Caco-2 (cell line): ENCODE results near the gene CAP2. TPM values are rescaled to one million over a fixed set of nuclear protein-coding genes. Genes with fewer than 3 reads are reported as not detected.

Experiments
- BruUV-seq: library from RNA; stranded (reverse); fragments of 400-500 nt; replicated peaks from 2 replicates; lab custom pipeline; 2021; lab: Mats Ljungman, UMichigan
- CTCF ChIA-PET: fragments of 300-600 bp; sonication (Branson Sonifier 250); formaldehyde crosslinking; loops from one replicate; lab custom pipeline; 2022; ENCODE audit warnings: antibody characterized with exemption; lab: Charles Lee
- POLR2A ChIA-PET: fragments of 300-600 bp; sonication (Branson Sonifier 250); formaldehyde crosslinking; loops from one replicate; lab custom pipeline; 2022; ENCODE audit warnings: antibody characterized with exemption; lab: Charles Lee
- DNase-seq, 2 experiments: peaks; one replicate each; pipeline versions ENCODE4 v3.0.0 to v3.0.0-alpha.2; 2020 to 2022
- H3K27me3 ChIP-seq: replicated peaks from 2 replicates; pipeline ENCODE4 v1.6.0; 2011; ENCODE audit warnings: low read length; ENCODE audit not compliant: control insufficient read depth, insufficient read depth
- H3K36me3 ChIP-seq: 2 replicates; pipeline ENCODE4 v1.5.1; 2011; ENCODE audit warnings: low read length; ENCODE audit not compliant: control insufficient read depth, insufficient read depth
- H3K4me1 ChIP-seq: fragments of 250-450 bp; sonication (Bioruptor Pico); 2 replicates; pipeline ENCODE4 v1.5.1; 2020; ENCODE audit warnings: mild to moderate bottlenecking
- H3K4me3 ChIP-seq: 2 replicates; pipeline ENCODE4 v1.5.1; 2011; ENCODE audit warnings: low read depth, mild to moderate bottlenecking, control low read depth, low read length
- H3K9me3 ChIP-seq: fragments of 250-450 bp; sonication (Bioruptor Pico); 2 replicates; pipeline ENCODE4 v1.5.1; 2020; ENCODE audit warnings: mild to moderate bottlenecking, moderate library complexity
- H3K27ac Mint-ChIP-seq: one replicate; pipeline ENCODE4 v1.8.0; 2022; ENCODE audit warnings: mixed read lengths; ENCODE audit not compliant: unreplicated experiment
- H3K27me3 Mint-ChIP-seq: one replicate; pipeline ENCODE4 v1.8.0; 2022; ENCODE audit warnings: mixed read lengths; ENCODE audit not compliant: insufficient read depth, unreplicated experiment
- H3K36me3 Mint-ChIP-seq: one replicate; pipeline ENCODE4 v1.8.0; 2022; ENCODE audit warnings: mild to moderate bottlenecking, mixed read lengths; ENCODE audit not compliant: insufficient read depth, unreplicated experiment
- H3K4me1 Mint-ChIP-seq: one replicate; pipeline ENCODE4 v1.8.0; 2022; ENCODE audit warnings: low read depth, mixed read lengths; ENCODE audit not compliant: unreplicated experiment
- H3K4me3 Mint-ChIP-seq: one replicate; pipeline ENCODE4 v1.8.0; 2022; ENCODE audit warnings: mild to moderate bottlenecking, moderate library complexity, mixed read lengths; ENCODE audit not compliant: unreplicated experiment
- H3K9me3 Mint-ChIP-seq: one replicate; pipeline ENCODE4 v1.8.0; 2022; ENCODE audit warnings: mixed read lengths; ENCODE audit not compliant: unreplicated experiment
- intact Hi-C: fragments of 100-400 bp; cut with micrococcal nuclease; formaldehyde crosslinking; loops from one replicate; pipeline ENCODE4 v1.10.0; 2022; ENCODE audit not compliant: unreplicated experiment
- total RNA-seq: library from RNA; stranded (reverse); gene quantifications from 2 replicates; pipeline ENCODE4 v1.2.3, GENCODE V29; 2022
- TF ChIP-seq, protein P1 (sequence below), 2 experiments: fragments of 200-600 bp in 1 of 2; IDR thresholded peaks; 1 replicate in 1 of 2; 2 replicates in 1 of 2; pipeline versions ENCODE4 v1.5.1 to v1.8.0; 2011 to 2022; ENCODE audit warnings: antibody characterized with exemption in 1 of 2, control low read depth in 1 of 2, inconsistent platforms in 1 of 2, low read depth in 1 of 2, low read length in 1 of 2, mild to moderate bottlenecking in 1 of 2, moderate library complexity in 1 of 2; ENCODE audit not compliant: insufficient read depth in 1 of 2, severe bottlenecking in 1 of 2, unreplicated experiment in 1 of 2

CAP2 gene
- total RNA-seq, 1 experiment from 2014 or later = 8.9 TPM

DNA sequence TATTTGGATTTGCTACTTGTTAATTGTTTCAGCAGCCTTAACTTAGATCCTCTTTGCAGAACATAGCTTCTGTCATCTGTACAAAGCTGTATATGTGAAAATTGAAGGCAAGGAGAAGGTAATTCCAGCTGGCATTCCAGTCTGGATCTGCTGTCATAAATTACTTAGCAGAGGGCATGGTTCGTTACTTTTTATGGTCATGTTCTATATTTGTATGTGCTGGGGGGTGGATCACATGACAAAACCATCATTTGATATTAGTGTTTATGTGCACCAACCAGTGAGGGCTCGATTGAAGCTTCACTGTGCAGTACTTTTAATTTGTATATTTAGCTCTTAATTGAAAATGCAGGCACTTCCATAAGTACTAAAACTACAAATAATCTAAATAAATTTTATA lies 80.2 kb downstream of the CAP2 start:
- Histone ChIP-seq H3K27me3 (no peaks in the 10 kb centered on the region), H3K9me3 (no peaks in the 10 kb centered on the region), H3K36me3 (no peaks in the 10 kb centered on the region), H3K4me3 (no peak overlapping the region), H3K4me1 (0 out of 2 replicates have a peak, but pooled peaks cover 15% of the 10 kb centered on the region)
- Mint-ChIP-seq H3K27me3 (no peaks in the 10 kb centered on the region), H3K36me3 (no peaks in the 10 kb centered on the region), H3K9me3 (no peaks in the 10 kb centered on the region), H3K27ac (no peak overlapping the region), H3K4me1 (peaks cover 7% of the 10 kb centered on the region), H3K4me3 (no peak overlapping the region)
- no peak for DNase-seq
- no TSS peak for BruUV-seq
- intact Hi-C loops = loop anchor here (10.0 kb wide), 1 partner anchor 111 kb away; no protein-coding TSS in a partner anchor
- CTCF ChIA-PET = no interaction called here
- POLR2A ChIA-PET = interaction anchor here (0.6 kb wide), 1 partner anchor 1001 kb away, joined by 3 read pairs; no protein-coding TSS in a partner anchor
- TF ChIP-seq, protein P1, sequence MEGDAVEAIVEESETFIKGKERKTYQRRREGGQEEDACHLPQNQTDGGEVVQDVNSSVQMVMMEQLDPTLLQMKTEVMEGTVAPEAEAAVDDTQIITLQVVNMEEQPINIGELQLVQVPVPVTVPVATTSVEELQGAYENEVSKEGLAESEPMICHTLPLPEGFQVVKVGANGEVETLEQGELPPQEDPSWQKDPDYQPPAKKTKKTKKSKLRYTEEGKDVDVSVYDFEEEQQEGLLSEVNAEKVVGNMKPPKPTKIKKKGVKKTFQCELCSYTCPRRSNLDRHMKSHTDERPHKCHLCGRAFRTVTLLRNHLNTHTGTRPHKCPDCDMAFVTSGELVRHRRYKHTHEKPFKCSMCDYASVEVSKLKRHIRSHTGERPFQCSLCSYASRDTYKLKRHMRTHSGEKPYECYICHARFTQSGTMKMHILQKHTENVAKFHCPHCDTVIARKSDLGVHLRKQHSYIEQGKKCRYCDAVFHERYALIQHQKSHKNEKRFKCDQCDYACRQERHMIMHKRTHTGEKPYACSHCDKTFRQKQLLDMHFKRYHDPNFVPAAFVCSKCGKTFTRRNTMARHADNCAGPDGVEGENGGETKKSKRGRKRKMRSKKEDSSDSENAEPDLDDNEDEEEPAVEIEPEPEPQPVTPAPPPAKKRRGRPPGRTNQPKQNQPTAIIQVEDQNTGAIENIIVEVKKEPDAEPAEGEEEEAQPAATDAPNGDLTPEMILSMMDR (IDR thresholded peaks at IDR 0.05; ENCODE audit: insufficient read depth in 1 of 2, low read depth in 1 of 2, low read length in 1 of 2, severe bottlenecking in 1 of 2, unreplicated experiment in 1 of 2) = no peak

DNA sequence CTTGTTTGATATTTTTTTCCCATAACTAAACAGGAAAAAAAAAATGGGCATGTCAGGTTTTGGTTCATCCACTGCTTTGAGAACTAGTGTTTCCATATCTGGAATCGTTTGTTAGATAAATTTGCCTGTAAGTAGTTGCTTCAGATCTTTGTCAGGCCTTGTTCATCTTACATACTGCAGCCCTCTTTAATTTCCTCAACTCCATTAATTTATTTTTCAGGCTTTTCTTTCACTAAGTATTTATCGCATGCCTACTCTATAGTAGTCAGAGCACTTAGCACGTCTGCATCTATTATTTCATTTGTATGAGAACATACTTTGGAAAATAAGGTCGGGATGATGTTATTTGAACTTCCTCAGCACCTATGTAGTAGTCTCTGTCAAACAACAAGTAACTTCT lies 80.9 kb downstream of the CAP2 start:
- Mint-ChIP-seq H3K27me3 (no peaks in the 10 kb centered on the region), H3K4me3 (no peak overlapping the region), H3K9me3 (no peaks in the 10 kb centered on the region), H3K36me3 (no peaks in the 10 kb centered on the region), H3K27ac (no peak overlapping the region), H3K4me1 (peaks cover 7% of the 10 kb centered on the region)
- no peak for DNase-seq
- TF ChIP-seq, protein P1 (IDR thresholded peaks at IDR 0.05; ENCODE audit: insufficient read depth in 1 of 2, low read depth in 1 of 2, low read length in 1 of 2, severe bottlenecking in 1 of 2, unreplicated experiment in 1 of 2) = no peak
- H3K4me1 ChIP-seq = 0 out of 2 replicates have a peak, but pooled peaks cover 15% of the 10 kb centered on the region
- intact Hi-C loops = loop anchor here (10.0 kb wide), 1 partner anchor 111 kb away; no protein-coding TSS in a partner anchor
- ChIA-PET CTCF (no interaction called here), POLR2A (no interaction called here)
- no peaks in the 10 kb centered on the region for H3K9me3 ChIP-seq
- H3K4me3 ChIP-seq = no peak overlapping the region
- no TSS peak for BruUV-seq
- H3K36me3 ChIP-seq = no peaks in the 10 kb centered on the region
- no peaks in the 10 kb centered on the region for H3K27me3 ChIP-seq

DNA sequence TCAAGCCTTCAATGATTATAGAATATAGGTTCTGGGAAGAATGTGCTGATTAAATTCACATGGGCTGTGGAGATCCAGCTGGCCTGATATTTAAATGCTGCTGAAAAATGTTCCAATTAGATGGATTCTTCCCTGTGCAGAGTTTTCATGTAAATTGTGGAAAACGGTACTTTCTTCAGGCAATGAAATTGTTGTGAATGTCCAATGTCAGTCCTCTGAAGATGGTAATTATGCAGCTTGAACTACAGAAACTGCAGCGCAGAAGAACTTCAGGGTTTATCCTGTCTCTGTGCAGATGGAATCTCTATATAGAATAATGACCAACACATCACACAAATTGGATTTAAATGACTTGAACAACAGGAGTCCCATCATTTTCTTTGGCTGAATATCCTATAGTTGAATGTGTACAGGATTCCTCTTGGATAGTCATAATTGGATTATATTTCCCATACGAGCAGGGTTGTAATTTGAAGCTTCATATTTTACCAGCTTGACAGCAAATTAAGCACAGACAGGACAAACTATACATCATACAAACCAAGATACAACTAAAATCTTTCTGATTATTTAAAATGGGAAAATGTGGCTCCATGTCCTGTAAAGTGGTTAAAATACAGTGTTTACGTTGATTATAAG lies 82.3 kb downstream of the CAP2 start:
- peaks cover 7% of the 10 kb centered on the region for H3K4me1 Mint-ChIP-seq
- BruUV-seq = no TSS peak
- no peak overlapping the region for H3K4me3 ChIP-seq
- H3K4me3 Mint-ChIP-seq = no peak overlapping the region
- no peaks in the 10 kb centered on the region for H3K27me3 Mint-ChIP-seq
- H3K27me3 ChIP-seq = no peaks in the 10 kb centered on the region
- intact Hi-C loops = loop anchor here (10.0 kb wide), 1 partner anchor 109 kb away; no protein-coding TSS in a partner anchor
- TF ChIP-seq, protein P1 (IDR thresholded peaks at IDR 0.05; ENCODE audit: insufficient read depth in 1 of 2, low read depth in 1 of 2, low read length in 1 of 2, severe bottlenecking in 1 of 2, unreplicated experiment in 1 of 2) = no peak
- H3K27ac Mint-ChIP-seq = no peak overlapping the region
- H3K4me1 ChIP-seq = 0 out of 2 replicates have a peak, but pooled peaks cover 15% of the 10 kb centered on the region
- H3K36me3 Mint-ChIP-seq = no peaks in the 10 kb centered on the region
- no peaks in the 10 kb centered on the region for H3K9me3 Mint-ChIP-seq
- CTCF ChIA-PET = no interaction called here
- no peak for DNase-seq
- no peaks in the 10 kb centered on the region for H3K9me3 ChIP-seq
- POLR2A ChIA-PET = interaction anchor here (0.6 kb wide), 1 partner anchor 245 kb away, joined by 7 read pairs; no protein-coding TSS in a partner anchor
- no peaks in the 10 kb centered on the region for H3K36me3 ChIP-seq
